Testis (tissue), 3 donors: Measurements from ENCODE around the gene ST6GALNAC5. TPM values are rescaled to one million over a fixed set of nuclear protein-coding genes. Genes with fewer than 3 reads are reported as not detected.
"Not testable (repeated sequence)": the region's sequence is repeated elsewhere in the genome, so short reads cannot be mapped to it uniquely, and the experiment has no call there.

Experiments used
- DNase-seq: peaks from one replicate; pipeline ENCODE4 v3.0.0-alpha.2; 2019
- H3K27ac ChIP-seq, 2 donors: fragments of 200-600 bp; sonication (generic); one replicate each; pipeline ENCODE4 v1.5.1; 2019
- H3K27me3 ChIP-seq: fragments of 200-600 bp; sonication (generic); one replicate; pipeline ENCODE4 v1.5.1; 2019
- H3K36me3 ChIP-seq: fragments of 200-600 bp; sonication (generic); one replicate; pipeline ENCODE4 v1.5.1; 2017; ENCODE audit warnings: low read depth; ENCODE audit errors: missing control alignments
- H3K4me1 ChIP-seq: fragments of 200-600 bp; sonication (generic); one replicate; pipeline ENCODE4 v1.5.1; 2019
- H3K4me3 ChIP-seq, 2 donors: fragments of 200-600 bp; sonication (generic); one replicate each; pipeline ENCODE4 v1.5.1; 2017 to 2019
- H3K9me3 ChIP-seq: fragments of 200-600 bp; sonication (generic); one replicate; pipeline ENCODE4 v1.5.1; 2017
- CTCF ChIP-seq, 3 experiments: fragments of 450-650 bp in 2 of 3; fragments of 200-600 bp in 1 of 3; sonication (generic) in 1 of 3; IDR thresholded peaks; one replicate each; pipeline ENCODE4 v1.5.1; 2016 to 2019; ENCODE audit warnings: antibody characterized with exemption in 3 of 3, mild to moderate bottlenecking in 2 of 3, moderate library complexity in 1 of 3
- POLR2A ChIP-seq: fragments of 450-650 bp; IDR thresholded peaks from one replicate; pipeline ENCODE4 v1.6.1; 2017; ENCODE audit warnings: antibody characterized with exemption, mild to moderate bottlenecking, moderate library complexity
- WGBS, 2 donors: methylation state at CpG; one replicate each; pipeline ENCODE4 v1.1.5; 2018; 5-methylcytosine and 5-hydroxymethylcytosine counted together
- intact Hi-C: fragments of 100-400 bp; cut with DNase I; formaldehyde crosslinking; loops from one replicate; pipeline ENCODE4 v1.15.1; 2023; ENCODE audit warnings: low total_unique reads
- polyA plus RNA-seq: library from polyadenylated mRNA; stranded (reverse); fragments of 350-450 nt; fragmentation: Illumina TruSeq; extraction: RNeasy Lipid Tissue Mini Kit (QIAGEN cat#74804); gene quantifications from one replicate; pipeline ENCODE4 v1.2.3, GENCODE V29; 2014; ENCODE audit warnings: low read depth, low replicate concordance; ENCODE audit not compliant: insufficient read depth
- total RNA-seq, 2 donors: library from RNA; depleted of rRNA; stranded (reverse); fragments of >200 nt; gene quantifications; one replicate each; pipeline ENCODE4 v1.2.3, GENCODE V29; 2016

ST6GALNAC5 gene
- total and polyA plus RNA-seq, 3 donors from 2014 or later: 3.1 to 26.6 (median 11.1) TPM

GRCh38 chr1:76961820-76962207, 94.5 kb downstream of the ST6GALNAC5 start:
- Histone ChIP-seq H3K9me3 (no peaks in the 10 kb centered on the region), H3K27ac (no peak overlapping the region), H3K4me1 (no peaks in the 10 kb centered on the region), H3K27me3 (no peaks in the 10 kb centered on the region), H3K36me3 (no peaks in the 10 kb centered on the region), H3K4me3 (no peak overlapping the region)
- no peak for DNase-seq
- intact Hi-C loops: no loop called here
- TF ChIP-seq POLR2A: no peak

- intact Hi-C loops, H3K4me1 ChIP-seq, H3K36me3 ChIP-seq, H3K27ac ChIP-seq, H3K9me3 ChIP-seq, DNase-seq, H3K4me3 ChIP-seq, H3K27me3 ChIP-seq: not testable (repeated sequence)
- WGBS, 2 donors: 27 to 47% methylated on average over 3 of the region's 3 CpGs
Observed at GRCh38 chr1:76981267-76981666, 114.0 kb downstream of the ST6GALNAC5 start.

GRCh38 chr1:76989976-76990375, 122.7 kb downstream of the ST6GALNAC5 start:
- 83 to 88% methylated on average over 2 of the region's 2 CpGs for WGBS, 2 donors

GRCh38 chr1:76993036-76993435, 125.8 kb downstream of the ST6GALNAC5 start:
- no peak overlapping the region for H3K27ac ChIP-seq
- no peaks in the 10 kb centered on the region for H3K36me3 ChIP-seq
- H3K4me1 ChIP-seq: no peaks in the 10 kb centered on the region
- no peaks in the 10 kb centered on the region for H3K9me3 ChIP-seq
- intact Hi-C loops: no loop called here
- no peak overlapping the region for H3K4me3 ChIP-seq
- H3K27me3 ChIP-seq: no peaks in the 10 kb centered on the region
- TF ChIP-seq CTCF (IDR thresholded peaks at IDR 0.05): no peak
- TF ChIP-seq POLR2A: no peak
- WGBS, 2 donors: 88 to 92% methylated on average over 1 of the region's 1 CpG
- no peak for DNase-seq

More at GRCh38 chr1:76989976-76990375, 122.7 kb downstream of the ST6GALNAC5 start:
- Histone ChIP-seq H3K27ac (no peak overlapping the region), H3K9me3 (no peaks in the 10 kb centered on the region), H3K27me3 (no peaks in the 10 kb centered on the region), H3K4me3 (no peak overlapping the region), H3K4me1 (no peaks in the 10 kb centered on the region), H3K36me3 (no peaks in the 10 kb centered on the region)
- intact Hi-C loops: no loop called here
- TF ChIP-seq CTCF (IDR thresholded peaks at IDR 0.05) (no peak), POLR2A (no peak)
- no peak for DNase-seq

- Histone ChIP-seq H3K9me3 (no peaks in the 10 kb centered on the region), H3K27me3 (no peaks in the 10 kb centered on the region), H3K4me3 (no peak overlapping the region), H3K36me3 (no peaks in the 10 kb centered on the region), H3K4me1 (no peaks in the 10 kb centered on the region), H3K27ac (no peak overlapping the region)
- no peak for DNase-seq
- intact Hi-C loops: no loop called here
- no peak for TF ChIP-seq CTCF (IDR thresholded peaks at IDR 0.05)
- TF ChIP-seq POLR2A: no peak
- WGBS, 2 donors: 89 to 92% methylated on average over 4 of the region's 4 CpGs
Observed at GRCh38 chr1:76998582-76999223, 131.4 kb downstream of the ST6GALNAC5 start.

GRCh38 chr1:77007675-77008074, 140.4 kb downstream of the ST6GALNAC5 start:
- Histone ChIP-seq H3K4me1 (no peaks in the 10 kb centered on the region), H3K27ac (no peak overlapping the region), H3K27me3 (no peaks in the 10 kb centered on the region), H3K9me3 (no peaks in the 10 kb centered on the region), H3K4me3 (no peak overlapping the region), H3K36me3 (no peaks in the 10 kb centered on the region)
- DNase-seq: no peak
- no peak for TF ChIP-seq CTCF (IDR thresholded peaks at IDR 0.05)
- TF ChIP-seq POLR2A: no peak
- intact Hi-C loops: no loop called here
- WGBS, 2 donors: 80 to 85% methylated on average over 3 of the region's 3 CpGs
